GM19035 (cell line): ENCODE results near the gene SLC9C1.
A peak's percentile ranks its signal among the peaks of the same experiment; 100 is the strongest.

Experiments
- ATAC-seq: cut with Tn5 transposase; IDR thresholded peaks from one replicate; pipeline ENCODE4 v1.9.1; 2021; ENCODE audit not compliant: unreplicated experiment

The SLC9C1 gene

DNA sequence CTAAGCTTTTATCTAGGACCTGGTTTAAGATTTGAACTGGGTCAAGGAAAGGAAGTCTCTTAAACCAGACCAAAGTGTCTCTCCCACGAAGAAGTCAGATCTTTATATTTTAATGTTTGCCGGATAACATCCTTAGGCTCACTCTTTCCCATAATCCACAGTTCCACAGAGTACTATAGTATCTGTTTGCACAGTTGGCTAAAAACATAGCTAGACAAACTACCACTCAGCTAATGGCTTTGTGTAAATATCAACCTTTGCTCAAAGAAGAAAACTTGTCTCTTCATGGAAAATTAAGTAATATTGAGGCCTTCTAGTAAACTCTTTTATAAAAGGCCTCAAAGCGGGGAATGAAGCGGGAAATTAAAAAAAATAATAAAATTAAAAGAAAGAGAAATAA is 13.5 kb upstream of the SLC9C1 start:
- no peak for ATAC-seq

DNA sequence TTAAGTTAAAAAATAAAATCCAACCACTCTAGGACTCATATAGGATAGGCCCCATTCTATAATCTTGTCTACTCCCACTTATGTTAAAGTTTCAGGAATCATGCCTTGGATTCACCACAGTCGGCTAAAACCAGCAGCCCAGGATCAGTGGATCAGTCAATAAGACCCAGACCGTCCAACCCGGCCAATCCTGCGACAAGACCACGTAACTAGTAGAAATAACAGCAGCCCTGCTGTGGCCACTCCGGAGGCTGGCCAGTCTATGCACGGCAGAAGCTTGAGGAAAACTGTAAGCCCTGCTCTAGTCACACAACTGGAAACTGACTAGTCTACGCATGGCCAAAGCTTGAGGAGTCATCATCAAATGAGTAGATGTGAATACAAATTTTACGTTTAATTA is 12.8 kb upstream of the SLC9C1 start:
- no peak for ATAC-seq

DNA sequence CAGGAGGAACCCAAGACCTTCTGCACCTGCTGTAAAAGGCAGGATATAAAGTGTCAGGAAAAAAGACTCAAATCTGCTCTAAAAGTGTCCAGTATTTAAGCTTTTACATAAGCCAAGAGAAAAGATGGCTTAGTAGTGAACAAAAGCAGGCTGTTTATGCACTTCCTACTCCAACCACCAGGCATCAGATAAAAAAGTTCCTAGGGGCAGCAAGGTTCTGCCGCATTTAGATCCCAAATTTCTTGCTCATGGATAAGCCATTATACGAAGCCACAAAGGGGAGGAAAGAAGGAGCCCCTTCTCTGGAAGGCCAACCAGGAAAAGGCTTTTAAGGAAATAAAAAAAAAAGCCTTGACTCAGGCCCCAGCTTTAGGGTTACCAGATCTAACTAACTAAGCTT is 10.6 kb upstream of the SLC9C1 start:
- no peak for ATAC-seq

DNA sequence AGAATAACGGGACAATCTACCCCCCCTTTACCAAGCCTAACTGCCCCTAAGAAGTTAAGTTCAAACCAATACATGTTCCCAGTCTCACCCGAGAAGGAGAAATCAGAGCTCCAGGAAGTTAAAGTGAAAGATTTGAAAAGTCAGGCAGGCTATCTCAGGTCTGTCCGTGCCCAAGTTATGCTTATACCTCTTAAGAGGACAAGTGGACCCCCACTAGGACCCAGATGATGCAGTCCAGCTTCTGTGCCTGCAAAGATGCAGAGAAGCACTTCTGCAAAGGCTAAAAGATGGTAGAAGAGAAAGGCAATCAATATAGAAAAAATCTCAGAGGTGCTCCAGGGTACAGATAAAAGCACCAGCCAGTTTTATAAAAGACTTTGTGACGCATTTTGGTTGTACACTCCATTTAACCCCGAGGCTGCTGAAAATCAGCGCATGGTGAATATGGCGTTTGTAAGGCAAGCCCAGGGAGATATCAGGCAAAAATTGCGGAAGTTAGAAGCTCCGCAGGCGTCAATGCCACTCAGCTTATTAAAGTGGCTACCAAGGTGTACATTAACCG is 9.8 kb upstream of the SLC9C1 start:
- no peak for ATAC-seq

DNA sequence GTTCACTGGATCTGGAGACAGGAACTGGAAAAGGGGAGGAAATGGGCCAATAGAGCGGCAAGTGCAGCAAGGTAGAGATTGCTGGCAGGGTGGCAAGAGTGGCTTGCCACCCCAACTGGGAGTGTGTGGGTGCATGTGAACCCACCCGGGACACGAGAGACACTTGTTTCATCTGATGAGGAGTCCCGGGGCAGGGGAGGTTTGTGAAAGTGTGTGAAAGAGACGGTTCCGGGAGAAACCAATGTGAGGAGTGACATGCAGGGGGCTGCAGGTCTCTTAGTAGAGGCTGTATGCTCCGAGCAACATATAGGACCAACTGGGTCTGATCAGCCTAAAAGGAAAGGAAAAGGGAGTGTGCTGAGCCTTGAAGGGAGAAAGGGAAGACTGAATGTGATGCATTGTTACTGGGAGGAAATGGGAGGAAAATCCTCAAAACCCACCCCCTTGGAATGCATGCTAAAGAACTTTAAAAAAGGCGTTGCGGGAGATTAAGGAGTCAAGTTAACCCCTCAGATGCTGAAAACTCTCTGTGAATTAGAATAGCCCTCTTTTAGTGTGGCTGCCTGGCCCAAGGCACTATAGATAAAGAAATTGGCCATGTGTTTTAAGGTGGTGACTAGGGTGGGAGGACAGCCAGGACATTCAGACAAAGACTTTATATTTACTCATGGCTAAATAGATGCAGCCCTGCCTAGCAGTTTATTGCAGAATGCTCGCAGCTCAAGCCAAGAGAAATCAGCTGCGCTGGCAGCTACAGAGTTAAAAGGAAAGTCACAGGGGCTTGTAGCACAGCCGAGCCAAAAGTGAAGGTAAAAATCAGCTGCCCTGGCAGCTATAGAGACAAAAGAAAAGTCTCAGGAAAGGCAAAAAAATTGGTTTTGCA is 9.1 kb upstream of the SLC9C1 start:
- ATAC-seq: no peak

DNA sequence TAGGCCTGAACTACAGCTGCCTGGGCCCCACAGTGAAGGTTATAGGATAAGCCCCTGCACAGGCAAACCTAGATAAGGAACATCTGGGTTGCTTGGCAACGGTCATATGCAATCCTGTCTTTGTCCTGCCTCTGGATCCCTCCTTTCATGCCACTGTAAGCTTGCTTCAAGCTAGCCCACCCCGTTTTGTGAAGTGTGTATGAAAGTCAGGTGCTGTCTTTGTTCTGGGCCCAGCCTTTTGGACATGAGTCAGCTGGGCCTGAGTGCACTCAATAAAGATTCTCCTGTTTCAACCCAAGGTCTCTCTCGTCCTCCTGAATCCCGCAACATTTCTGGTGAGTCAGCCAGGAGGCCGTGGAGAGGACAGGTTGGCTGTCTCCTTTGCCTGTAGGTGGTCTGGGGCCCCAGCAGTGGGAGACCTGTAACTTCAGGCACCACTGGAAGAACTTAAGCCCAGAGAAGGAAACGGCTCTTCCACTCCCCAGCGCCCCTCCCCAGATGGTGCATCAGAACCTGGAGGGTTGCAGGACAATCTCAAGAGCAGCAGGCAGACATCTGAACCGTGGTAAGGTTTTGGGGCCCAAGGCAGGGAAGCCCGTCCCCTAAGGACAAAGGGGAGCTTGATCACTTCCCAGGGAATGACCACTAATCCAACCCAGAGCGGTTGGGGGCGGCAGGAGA is 8.3 kb upstream of the SLC9C1 start:
- no peak for ATAC-seq

DNA sequence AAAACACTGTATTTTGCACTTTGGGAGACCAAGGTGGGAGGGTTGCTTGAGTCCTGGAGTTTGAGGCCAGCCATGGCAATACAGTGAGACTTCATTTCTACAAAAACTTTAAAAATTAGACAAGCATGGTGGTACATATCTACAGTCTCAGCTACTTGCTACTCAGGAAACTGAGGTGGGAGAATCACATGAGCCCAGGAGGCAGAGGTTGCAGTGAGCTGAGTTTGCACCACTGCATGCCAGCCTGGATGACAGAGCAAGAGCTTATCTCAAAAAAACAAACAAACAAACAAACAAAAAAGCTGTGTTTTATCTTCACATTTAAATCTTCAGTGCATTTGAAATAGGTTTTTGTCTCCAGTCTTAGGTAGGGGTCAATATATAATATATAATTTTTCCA is 4.8 kb upstream of the SLC9C1 start:
- ATAC-seq: no peak

DNA sequence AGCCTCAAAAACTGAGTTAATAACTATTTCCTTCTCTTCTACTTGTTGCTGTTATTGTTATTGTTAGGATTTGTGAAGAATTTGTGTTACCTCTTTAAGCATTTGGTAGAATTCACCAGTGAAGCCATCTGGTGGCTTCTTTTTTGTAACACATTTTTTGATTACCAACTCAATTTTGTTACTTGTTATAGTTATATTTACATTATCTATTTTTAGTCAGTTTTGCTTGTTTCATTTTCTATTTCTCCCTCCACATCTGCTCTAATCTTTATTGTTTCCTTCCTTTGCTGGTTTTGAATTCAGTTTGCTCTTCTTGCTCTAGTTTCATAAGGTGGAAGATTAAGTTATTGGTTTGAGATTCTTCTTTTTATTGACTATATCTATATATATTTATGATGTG is 3.7 kb upstream of the SLC9C1 start:
- no peak for ATAC-seq

DNA sequence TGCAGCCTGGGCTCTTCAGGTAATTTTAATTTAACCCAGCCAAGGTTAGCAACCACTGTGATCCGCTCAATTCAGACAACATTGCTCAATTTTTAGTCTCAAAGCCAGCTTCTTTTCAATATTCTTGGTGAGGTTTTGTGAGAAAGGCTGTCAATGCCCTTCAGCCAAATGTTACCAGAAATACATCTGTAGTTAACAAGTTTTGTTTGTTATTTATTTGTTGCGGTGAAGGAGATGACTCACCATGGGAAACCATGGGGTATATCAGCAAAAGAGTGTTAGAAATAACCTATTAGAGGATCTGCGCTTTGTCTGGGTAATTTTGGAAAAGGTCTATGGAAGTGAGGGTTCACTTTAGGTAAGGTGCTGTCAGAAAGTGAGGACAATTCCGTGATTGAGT is 5.0 kb downstream of the SLC9C1 start:
- ATAC-seq: no peak

DNA sequence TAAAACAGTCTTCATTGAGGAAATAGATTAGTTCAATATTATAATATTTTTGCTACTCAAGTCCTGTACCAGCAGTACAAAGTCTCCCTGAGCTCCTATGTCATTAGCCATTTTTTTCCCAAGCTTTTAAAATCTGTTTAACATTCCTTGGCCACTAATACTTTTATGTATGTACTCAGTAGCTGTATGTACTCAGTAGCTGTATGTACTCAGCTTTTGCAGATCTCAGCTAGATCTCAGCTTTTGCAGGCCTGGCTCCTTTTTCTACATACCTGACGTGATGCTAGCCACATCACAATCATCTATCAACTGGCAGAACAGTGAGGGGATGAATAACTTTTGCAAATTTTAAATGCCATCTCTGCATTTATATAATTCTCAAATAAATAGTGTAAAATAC is 13.8 kb downstream of the SLC9C1 start:
- no peak for ATAC-seq

DNA sequence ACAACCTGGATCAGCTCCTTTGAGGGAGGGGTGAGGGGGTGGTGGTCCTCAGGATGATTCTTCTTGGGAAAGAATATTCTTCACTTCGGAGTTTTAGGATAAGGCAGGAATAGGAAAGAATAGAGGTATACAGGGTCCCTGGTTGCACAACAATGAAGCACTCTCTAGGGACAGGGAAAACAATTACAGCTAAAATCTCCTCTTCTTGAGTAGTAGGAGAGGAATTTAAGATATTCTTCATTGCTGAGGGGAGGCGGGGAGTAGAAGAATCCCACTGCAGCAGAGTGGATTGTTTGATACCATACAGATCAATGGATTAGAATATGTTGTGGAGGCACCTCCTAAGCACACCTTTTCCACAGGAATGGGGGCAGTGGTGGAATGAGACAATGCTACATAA is 20.5 kb downstream of the SLC9C1 start:
- no peak for ATAC-seq

DNA sequence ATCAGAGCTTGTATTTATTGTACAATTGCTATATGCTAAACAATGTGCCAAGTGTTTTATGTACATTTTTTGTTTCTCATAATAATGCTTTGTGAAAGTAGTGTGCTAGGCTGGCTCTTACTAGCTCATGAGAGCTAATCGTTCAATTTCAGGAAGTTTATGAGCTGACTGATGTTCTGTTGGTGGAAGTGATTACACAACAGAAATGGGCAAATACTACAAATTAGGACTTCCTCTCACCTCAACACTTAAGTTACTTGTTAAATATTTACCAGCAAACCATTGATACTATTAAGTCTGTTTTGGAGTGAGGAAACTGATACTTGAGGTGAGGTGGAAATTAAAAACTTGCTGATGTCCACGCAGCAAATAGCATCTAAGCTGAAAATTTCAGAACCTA is 32.3 kb downstream of the SLC9C1 start:
- no peak for ATAC-seq

DNA sequence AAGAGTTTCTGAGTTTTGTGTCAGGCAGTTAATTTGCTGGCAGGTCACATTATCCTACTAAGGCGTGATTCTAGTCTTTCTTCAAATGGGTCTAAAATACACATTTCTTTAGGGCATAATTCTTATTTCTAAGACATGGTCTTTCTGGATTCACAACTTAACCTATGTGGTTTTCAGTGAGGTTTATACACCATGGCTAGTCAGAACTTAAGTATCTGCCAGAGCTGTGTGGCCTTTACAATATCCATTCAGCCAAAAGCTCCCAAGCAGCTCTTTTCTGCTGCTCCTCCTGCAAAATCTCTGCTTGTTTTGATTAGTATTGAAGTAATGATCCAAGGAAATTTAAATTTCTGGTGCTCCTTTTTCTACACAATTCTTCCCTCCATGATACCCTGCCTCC is 33.5 kb downstream of the SLC9C1 start:
- ATAC-seq: no peak

DNA sequence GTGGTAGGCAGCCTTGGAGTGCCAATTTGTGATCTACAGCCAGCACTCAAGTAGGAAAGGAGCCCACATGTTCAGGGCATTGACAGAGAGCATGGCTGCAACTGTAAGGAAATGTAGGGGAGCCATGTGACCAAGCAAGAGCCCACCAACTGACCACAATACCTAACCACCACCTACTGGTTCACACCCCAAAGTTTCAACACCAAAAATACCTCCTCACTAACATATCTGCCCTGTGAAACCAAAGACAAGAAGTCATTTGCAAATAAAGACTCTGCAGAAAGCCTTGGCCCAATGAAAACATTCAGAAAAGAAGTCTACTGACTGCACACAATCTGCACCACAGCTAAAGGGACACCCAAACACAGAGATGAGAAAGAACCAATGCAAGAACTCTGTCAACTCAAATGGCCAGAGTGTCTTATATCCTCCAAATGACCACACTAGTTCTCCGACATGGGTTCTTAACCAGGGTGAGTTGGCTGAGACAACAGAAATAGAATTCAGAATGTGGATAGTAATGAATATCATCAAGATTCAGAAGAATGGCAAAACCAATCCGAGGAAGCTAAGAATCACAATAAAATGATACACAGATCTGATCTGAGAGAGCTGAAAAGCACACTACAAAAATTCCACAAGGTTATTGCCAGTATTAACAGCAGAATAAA is 40.6 kb downstream of the SLC9C1 start:
- ATAC-seq: peak; percentile 91

DNA sequence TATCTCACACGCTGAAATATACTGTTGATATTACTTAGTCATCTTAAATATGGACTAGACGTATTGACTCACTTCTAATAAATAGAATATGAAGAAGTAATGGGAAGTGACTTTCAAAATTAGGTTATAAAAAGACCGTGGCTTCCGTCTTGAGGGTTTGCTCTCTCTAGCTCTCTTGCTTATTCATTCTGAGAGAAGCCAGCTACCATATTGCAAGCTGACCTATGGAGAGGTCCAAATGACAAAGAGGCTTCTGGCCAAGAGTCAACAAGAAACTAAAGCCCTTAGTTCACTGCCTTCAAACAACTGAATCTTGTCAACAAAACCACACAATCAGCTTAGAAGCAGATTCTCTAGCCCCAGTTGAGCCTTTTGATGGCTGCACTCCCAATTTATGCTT is 46.1 kb downstream of the SLC9C1 start:
- peak; percentile 78 for ATAC-seq

DNA sequence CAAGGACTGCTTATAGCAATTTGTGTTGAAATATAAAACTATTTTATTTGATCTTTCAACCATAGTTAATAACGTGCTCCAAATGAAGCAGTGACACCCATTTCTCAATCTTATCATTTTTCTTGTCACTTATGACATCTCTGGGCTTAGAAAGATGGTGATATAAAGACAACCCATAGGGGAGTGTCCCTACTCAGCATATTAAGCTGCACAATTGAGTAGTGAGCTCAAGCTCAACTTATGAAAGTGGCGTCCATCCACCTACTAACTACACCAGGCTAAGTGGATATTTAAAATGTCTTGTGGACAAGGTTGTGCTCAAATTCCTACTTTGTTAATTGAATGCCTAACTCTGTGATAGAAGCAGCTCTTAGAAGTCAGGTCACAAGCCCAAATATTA is 46.7 kb downstream of the SLC9C1 start:
- ATAC-seq: no peak

DNA sequence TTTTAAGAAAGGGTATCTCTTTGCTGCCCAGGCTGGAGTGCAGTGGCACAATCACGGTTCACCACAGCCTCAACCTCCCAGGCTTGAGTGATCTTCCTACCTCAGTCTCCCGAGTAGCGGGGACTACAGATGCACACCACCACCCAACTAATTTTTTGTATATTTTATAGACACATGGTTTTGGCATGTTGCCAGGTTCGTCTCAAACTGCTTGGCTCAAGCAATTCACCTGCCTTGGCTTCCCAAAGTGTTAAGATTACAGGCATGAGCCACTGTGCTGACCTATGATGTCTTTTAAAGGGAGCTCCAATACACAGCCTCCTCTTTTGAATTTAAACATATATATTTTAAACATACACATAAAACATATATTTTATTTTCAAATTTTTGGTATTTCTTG is 60.9 kb downstream of the SLC9C1 start:
- ATAC-seq: no peak

DNA sequence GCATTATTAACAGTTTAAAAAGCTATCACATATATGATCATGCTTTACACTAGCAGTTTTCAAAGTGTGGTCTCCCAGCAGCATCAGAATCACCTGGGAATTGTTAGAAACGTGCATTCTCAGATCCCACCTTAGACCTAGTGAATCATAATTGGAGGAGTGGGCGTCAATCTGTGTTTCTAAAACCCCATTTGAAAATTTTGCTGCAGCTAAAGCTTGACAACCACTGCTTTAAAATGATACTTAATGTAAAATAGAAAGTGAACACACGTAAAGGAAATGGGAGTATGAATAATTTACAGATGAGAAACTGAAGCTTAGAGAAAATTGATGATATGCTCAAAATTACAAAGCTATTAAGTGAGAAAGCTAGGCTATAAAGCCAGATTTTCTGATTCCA is 62.3 kb downstream of the SLC9C1 start:
- ATAC-seq: no peak

DNA sequence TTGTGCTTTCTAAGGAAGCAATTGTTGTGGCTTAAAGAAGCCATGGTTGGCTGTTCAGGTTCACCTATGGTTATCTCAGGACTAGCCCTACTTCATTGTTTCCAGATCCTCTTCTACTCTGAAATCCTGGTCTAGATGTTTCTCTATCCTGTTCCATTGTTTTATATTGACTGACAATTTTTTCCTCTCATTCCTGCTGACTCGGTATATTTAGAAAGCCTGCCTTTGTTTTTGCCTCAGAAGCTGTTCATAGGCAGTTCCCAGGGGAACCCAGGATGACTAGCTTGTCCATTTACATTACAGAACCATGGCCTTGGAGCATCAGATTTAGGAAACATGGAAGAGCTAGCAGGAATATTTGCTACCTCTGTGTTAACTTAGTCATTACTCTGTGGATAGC is 64.0 kb downstream of the SLC9C1 start:
- ATAC-seq: no peak

DNA sequence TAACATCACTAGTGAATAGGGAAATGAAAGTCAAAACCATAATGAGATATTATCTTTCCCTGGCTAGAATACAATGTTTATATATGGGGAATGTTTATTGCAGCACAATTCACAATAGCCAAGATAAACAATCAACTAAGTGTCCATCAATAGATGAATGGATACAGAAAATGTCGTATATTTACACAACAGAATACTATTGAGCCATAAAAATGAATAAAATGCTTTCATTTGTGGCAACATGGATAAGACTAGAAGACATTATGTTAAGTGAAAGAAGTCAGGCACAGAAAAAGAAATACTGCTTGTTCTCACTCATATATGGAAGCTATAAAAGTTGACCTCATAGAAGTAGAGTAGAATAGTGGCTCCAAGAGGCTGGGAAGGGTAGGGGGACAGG is 65.2 kb downstream of the SLC9C1 start:
- no peak for ATAC-seq

DNA sequence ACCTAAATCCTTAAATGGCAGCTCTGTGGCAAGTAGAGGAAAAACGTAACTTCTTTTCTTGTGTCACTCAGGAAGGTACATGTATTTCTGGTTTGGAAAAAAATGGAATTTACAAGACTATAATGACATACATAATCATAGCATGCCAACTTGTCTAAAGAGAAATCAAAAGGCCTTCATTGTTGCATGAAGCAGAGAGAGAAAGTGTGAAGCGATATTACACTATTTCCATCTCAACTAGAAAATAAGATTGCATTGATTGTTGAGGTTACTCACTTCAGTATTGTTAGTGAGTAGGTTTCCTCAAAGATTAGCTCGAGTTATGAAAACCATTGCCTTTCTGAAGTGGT is 93.7 kb downstream of the SLC9C1 start:
- ATAC-seq: no peak
